DOHH2 (cell line): ENCODE results near the gene HOXC12.

ENCODE experiments used
- H3F3A ChIP-seq: fragments of 200-600 bp; sonication (generic), shearing (Covaris generic); 2 replicates; pipeline ENCODE4 v1.6.0; 2016; ENCODE audit warnings: antibody characterized with exemption, mild to moderate bottlenecking; ENCODE audit not compliant: control insufficient read depth, insufficient read depth
- H3K27ac ChIP-seq: fragments of 200-600 bp; sonication (generic); 2 replicates; pipeline ENCODE4 v1.5.1; 2014; ENCODE audit warnings: low read depth, mild to moderate bottlenecking, low read length, moderate library complexity
- H3K27me3 ChIP-seq: fragments of 200-600 bp; sonication (generic); 2 replicates; pipeline ENCODE4 v1.6.1; 2014; ENCODE audit warnings: mild to moderate bottlenecking, low read length, mixed read lengths; ENCODE audit not compliant: control insufficient read depth
- H3K36me3 ChIP-seq: fragments of 200-600 bp; sonication (generic); 2 replicates; pipeline ENCODE4 v1.6.1; 2014; ENCODE audit warnings: mild to moderate bottlenecking, low read length, moderate library complexity, mixed read lengths; ENCODE audit not compliant: control insufficient read depth
- H3K4me1 ChIP-seq: fragments of 200-600 bp; sonication (generic); 2 replicates; pipeline ENCODE4 v1.6.1; 2014; ENCODE audit warnings: mild to moderate bottlenecking, low read length, mixed read lengths; ENCODE audit not compliant: control insufficient read depth
- H3K4me2 ChIP-seq: fragments of 200-600 bp; sonication (generic); 2 replicates; pipeline ENCODE4 v1.6.0; 2014; ENCODE audit warnings: mild to moderate bottlenecking, low read length, moderate library complexity
- H3K4me3 ChIP-seq: fragments of 200-600 bp; sonication (generic); 2 replicates; pipeline ENCODE4 v1.5.1; 2014; ENCODE audit warnings: mild to moderate bottlenecking, low read length, mixed read lengths
- H3K79me2 ChIP-seq: fragments of 200-600 bp; sonication (generic); 2 replicates; pipeline ENCODE4 v1.6.1; 2014; ENCODE audit warnings: mild to moderate bottlenecking, low read length, mixed read lengths; ENCODE audit not compliant: control insufficient read depth
- H3K9me2 ChIP-seq: fragments of 200-600 bp; sonication (generic); replicated peaks from 2 replicates; pipeline ENCODE4 v1.6.1; 2014; ENCODE audit warnings: mild to moderate bottlenecking, low read length, mixed read lengths; ENCODE audit not compliant: control insufficient read depth
- H3K9me3 ChIP-seq: fragments of 200-600 bp; sonication (generic); 2 replicates; pipeline ENCODE4 v1.6.1; 2014; ENCODE audit warnings: antibody characterized with exemption, low read length, mixed read lengths; ENCODE audit not compliant: control insufficient read depth, insufficient read depth
- H4K20me1 ChIP-seq: fragments of 200-600 bp; sonication (generic); 2 replicates; pipeline ENCODE4 v1.6.0; 2014; ENCODE audit warnings: low read depth, mild to moderate bottlenecking, antibody characterized with exemption, low read length, moderate library complexity; ENCODE audit not compliant: control insufficient read depth, insufficient read depth
- CTCF ChIP-seq: fragments of 200-600 bp; sonication (generic); IDR thresholded peaks from one replicate; pipeline ENCODE4 v1.5.1; 2014; ENCODE audit warnings: antibody characterized with exemption, mild to moderate bottlenecking, low read depth, low read length; ENCODE audit not compliant: poor library complexity, severe bottlenecking
- EZH2phosphoT487 ChIP-seq: fragments of 200-600 bp; sonication (generic); IDR thresholded peaks from 2 replicates; pipeline ENCODE4 v1.6.1; 2017; ENCODE audit warnings: borderline replicate concordance, mild to moderate bottlenecking, antibody characterized with exemption, low read length, moderate library complexity, mixed read lengths

The HOXC12 gene

DNA sequence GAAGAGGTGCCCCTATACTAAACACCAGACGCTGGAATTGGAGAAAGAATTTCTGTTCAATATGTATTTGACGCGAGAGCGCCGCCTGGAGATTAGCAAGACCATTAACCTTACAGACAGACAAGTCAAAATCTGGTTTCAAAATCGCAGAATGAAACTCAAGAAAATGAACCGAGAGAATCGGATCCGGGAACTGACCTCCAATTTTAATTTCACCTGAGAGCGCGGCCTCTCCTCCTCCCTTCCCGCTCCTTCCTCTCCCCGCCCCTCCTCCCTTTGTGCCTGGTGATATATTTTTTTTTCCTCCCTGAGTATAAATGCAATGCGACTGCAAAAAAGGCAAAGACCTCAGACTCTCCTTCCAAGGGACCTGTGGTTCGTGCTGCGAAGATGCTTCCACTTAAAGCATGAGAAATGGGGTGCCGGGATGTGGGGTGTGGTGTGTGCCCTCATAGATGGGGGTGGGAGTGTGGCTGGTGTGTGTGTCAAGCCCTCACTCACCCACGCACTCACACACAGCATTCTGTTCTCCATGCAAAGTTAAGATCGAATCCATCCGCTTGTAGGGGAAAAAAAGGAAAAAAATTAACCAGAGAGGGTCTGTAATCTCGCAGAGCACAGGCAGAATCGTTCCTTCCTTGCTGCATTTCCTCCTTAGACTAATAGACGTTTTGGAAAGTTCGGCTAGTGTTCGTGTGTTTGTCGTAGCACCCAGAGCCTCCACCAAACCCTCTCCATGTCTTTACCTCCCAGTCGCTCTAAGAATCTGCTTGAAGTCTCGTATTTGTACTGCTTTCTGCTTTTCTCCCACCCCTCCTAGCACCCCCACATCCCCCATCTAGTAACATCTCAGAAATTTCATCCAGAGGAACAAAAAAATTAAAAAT, 34.8 kb downstream of the HOXC12 start:
- peaks cover 6% of the 10 kb centered on the region; the same call in 1 of the 2 replicates for H4K20me1 ChIP-seq
- H3F3A ChIP-seq: 0 out of 2 replicates have a peak, but pooled peaks cover 2% of the 10 kb centered on the region
- no peaks in the 10 kb centered on the region for H3K9me3 ChIP-seq
- no peaks in the 10 kb centered on the region for H3K79me2 ChIP-seq
- H3K4me3 ChIP-seq: peak overlapping the region; percentile 40
- H3K27ac ChIP-seq: no peak overlapping the region
- H3K4me2 ChIP-seq: peak overlapping the region; percentile 63
- peaks cover 42% of the 10 kb centered on the region for H3K4me1 ChIP-seq
- TF ChIP-seq CTCF (peak; percentile 71), EZH2phosphoT487 (peak; percentile 80; the same call in 1 of the 2 replicates)
- no peaks in the 10 kb centered on the region for H3K36me3 ChIP-seq
- H3K27me3 ChIP-seq: peaks cover 93% of the 10 kb centered on the region
- H3K9me2 ChIP-seq: no peaks in the 10 kb centered on the region

DNA sequence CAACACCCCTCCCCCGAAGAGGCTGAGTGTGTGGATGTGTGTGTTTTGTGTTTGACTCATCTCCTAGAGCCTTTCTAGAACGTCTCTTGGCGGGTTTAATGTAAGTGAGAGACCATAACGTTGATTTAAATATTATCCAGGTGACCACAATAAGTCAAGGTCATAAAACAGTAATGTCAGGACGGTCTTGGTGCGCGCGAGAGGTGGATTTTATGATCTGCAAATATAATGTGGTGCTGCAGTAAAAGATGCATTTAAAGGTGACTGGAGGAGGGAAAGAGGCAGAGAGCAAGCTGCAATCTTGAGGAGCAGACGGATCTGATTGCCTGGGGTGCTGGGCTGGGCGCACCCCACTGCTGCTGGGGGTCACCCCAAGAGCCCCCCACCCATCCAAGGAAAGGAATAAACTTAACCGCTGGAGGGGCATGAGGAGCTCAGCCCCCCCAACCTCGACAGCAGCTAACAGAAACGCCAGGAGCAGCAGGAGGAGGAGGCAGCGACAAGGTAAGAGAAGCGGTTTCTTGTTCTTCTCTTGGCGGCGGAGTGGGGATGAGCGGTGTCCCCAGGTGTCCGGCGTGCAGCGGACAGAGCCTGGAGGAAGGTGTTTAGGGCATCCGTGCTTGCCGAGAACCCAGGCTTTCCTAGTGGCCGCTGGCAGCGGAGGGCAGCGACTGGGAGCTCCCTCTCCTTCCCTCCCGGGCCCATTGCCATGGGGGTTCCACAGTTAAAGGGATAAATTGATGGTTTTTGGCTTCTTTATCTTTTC, 35.8 kb downstream of the HOXC12 start:
- no peak overlapping the region for H3K4me3 ChIP-seq
- no peaks in the 10 kb centered on the region for H3K79me2 ChIP-seq
- H3K4me1 ChIP-seq: peaks cover 42% of the 10 kb centered on the region
- no peaks in the 10 kb centered on the region for H3K9me2 ChIP-seq
- no peak overlapping the region for H3K27ac ChIP-seq
- no peaks in the 10 kb centered on the region for H3K9me3 ChIP-seq
- H3K4me2 ChIP-seq: no peak overlapping the region
- H3K27me3 ChIP-seq: peaks cover 98% of the 10 kb centered on the region
- H3F3A ChIP-seq: 0 out of 2 replicates have a peak, but pooled peaks cover 2% of the 10 kb centered on the region
- H3K36me3 ChIP-seq: no peaks in the 10 kb centered on the region
- TF ChIP-seq CTCF: no peak
- TF ChIP-seq EZH2phosphoT487: no peak
- H4K20me1 ChIP-seq: peaks cover 6% of the 10 kb centered on the region; the same call in 1 of the 2 replicates

- TF ChIP-seq CTCF (no peak), EZH2phosphoT487 (peak; percentile 68; the same call in 1 of the 2 replicates)
- Histone ChIP-seq H3K9me3 (no peaks in the 10 kb centered on the region), H3K4me2 (no peak overlapping the region), H4K20me1 (peaks cover 6% of the 10 kb centered on the region; the same call in 1 of the 2 replicates), H3K4me1 (peaks cover 45% of the 10 kb centered on the region), H3K79me2 (no peaks in the 10 kb centered on the region), H3K9me2 (no peaks in the 10 kb centered on the region), H3K4me3 (no peak overlapping the region), H3F3A (0 out of 2 replicates have a peak, but pooled peaks cover 2% of the 10 kb centered on the region), H3K27ac (no peak overlapping the region), H3K36me3 (no peaks in the 10 kb centered on the region), H3K27me3 (peaks cover 98% of the 10 kb centered on the region)
Observed at GRCh38 chr12:53991077-53991460, 36.4 kb downstream of the HOXC12 start.
